ENCODE results near the gene MIS18A.

DNA sequence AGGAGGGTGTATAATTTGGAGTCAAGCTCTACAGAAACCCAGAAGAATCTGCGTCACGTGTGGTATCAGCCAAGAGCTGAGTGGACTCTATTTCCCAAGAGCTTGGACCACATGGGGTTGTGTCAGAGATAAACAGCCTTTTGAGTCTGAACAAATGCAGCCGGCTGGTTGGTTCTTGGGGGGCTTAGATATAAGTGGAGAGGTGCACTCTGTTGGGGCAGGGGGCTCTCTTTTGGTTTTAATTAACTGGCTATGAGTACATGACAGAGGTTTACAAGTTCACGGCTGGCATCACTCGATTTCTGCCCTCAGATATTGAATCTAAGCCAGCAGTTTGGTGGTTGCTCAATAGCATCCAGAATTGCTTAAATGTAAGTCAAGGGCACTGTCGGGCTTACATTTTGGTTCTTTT lies 19.3 kb upstream of the MIS18A start:
- TF ChIP-seq POLR2A (IDR thresholded peaks at IDR 0.05): no peak
- TF ChIP-seq, protein P1, sequence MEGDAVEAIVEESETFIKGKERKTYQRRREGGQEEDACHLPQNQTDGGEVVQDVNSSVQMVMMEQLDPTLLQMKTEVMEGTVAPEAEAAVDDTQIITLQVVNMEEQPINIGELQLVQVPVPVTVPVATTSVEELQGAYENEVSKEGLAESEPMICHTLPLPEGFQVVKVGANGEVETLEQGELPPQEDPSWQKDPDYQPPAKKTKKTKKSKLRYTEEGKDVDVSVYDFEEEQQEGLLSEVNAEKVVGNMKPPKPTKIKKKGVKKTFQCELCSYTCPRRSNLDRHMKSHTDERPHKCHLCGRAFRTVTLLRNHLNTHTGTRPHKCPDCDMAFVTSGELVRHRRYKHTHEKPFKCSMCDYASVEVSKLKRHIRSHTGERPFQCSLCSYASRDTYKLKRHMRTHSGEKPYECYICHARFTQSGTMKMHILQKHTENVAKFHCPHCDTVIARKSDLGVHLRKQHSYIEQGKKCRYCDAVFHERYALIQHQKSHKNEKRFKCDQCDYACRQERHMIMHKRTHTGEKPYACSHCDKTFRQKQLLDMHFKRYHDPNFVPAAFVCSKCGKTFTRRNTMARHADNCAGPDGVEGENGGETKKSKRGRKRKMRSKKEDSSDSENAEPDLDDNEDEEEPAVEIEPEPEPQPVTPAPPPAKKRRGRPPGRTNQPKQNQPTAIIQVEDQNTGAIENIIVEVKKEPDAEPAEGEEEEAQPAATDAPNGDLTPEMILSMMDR (IDR thresholded peaks at IDR 0.05 in 4 of 5, conservative IDR thresholded peaks at IDR 0.05 in 1 of 5): no peak

All from gastrocnemius medialis (tissue), 4 donors.